SK-N-SH (cell line): ENCODE results near the gene HELT. TPM values are rescaled to one million over a fixed set of nuclear protein-coding genes. Genes with fewer than 3 reads are reported as not detected.
"Not testable (repeated sequence)": the region's sequence is repeated elsewhere in the genome, so short reads cannot be mapped to it uniquely, and the experiment has no call there.

ENCODE experiments used
- CTCF ChIA-PET: fragments of 300-600, 350-600 bp; formaldehyde crosslinking; extraction: SDS; loops from one replicate; lab custom pipeline; 2021; lab: Yijun Ruan, JAX
- POLR2A ChIA-PET: fragments of 350-600 bp; sonication (Branson Sonifier 250); formaldehyde crosslinking; extraction: SDS; loops from one replicate; lab custom pipeline; 2020; ENCODE audit warnings: antibody characterized with exemption, inconsistent platforms; lab: Yijun Ruan, JAX
- DNase-seq: peaks from one replicate; pipeline ENCODE4 v3.0.0; 2012
- H2AFZ ChIP-seq: fragments of 200-600 bp; sonication (generic); 2 replicates; pipeline ENCODE4 v1.8.1; 2016; ENCODE audit warnings: antibody characterized with exemption, mild to moderate bottlenecking, low read depth
- H3F3A ChIP-seq: fragments of 200-600 bp; sonication (generic); replicated peaks from 2 replicates; pipeline ENCODE3; 2016; ENCODE audit warnings: antibody characterized with exemption, mild to moderate bottlenecking; ENCODE audit not compliant: insufficient read depth
- H3K27ac ChIP-seq, 2 experiments: fragments of 200-500 bp in 1 of 2; fragments of 200-600 bp in 1 of 2; sonication (Bioruptor generic) in 1 of 2; sonication (generic), shearing (Covaris generic) in 1 of 2; 2 replicates each; pipeline versions ENCODE4 v1.5.1 to v1.6.1; 2014 to 2016; ENCODE audit warnings: low read depth in 2 of 2, inconsistent platforms in 1 of 2, low read length in 1 of 2, mild to moderate bottlenecking in 1 of 2, mixed read lengths in 1 of 2
- H3K27me3 ChIP-seq: fragments of 200-600 bp; sonication (generic), shearing (Covaris generic); 2 replicates; pipeline ENCODE4 v1.6.1; 2016; ENCODE audit warnings: mixed run types; ENCODE audit not compliant: insufficient read depth
- H3K36me3 ChIP-seq, 2 experiments: fragments of 200-500 bp in 1 of 2; fragments of 200-600 bp in 1 of 2; sonication (Bioruptor generic) in 1 of 2; sonication (generic) in 1 of 2; replicated peaks in 1 of 2; 2 replicates each; pipeline versions ENCODE3 to v1.5.1; 2014 to 2016; ENCODE audit warnings: low read length in 1 of 2, mild to moderate bottlenecking in 1 of 2; ENCODE audit not compliant: insufficient read depth in 2 of 2, control insufficient read depth in 1 of 2
- H3K4me1 ChIP-seq, 2 experiments: fragments of 200-500 bp in 1 of 2; fragments of 200-600 bp in 1 of 2; sonication (Bioruptor generic) in 1 of 2; sonication (generic), shearing (Covaris generic) in 1 of 2; 2 replicates each; pipeline versions ENCODE4 v1.5.1 to v1.6.1; 2014 to 2016; ENCODE audit warnings: low read depth in 1 of 2, low read length in 1 of 2, mixed run types in 1 of 2; ENCODE audit not compliant: insufficient read depth in 2 of 2, control insufficient read depth in 1 of 2
- H3K4me2 ChIP-seq: fragments of 200-600 bp; sonication (generic), shearing (Covaris generic); 2 replicates; pipeline ENCODE4 v1.6.1; 2017; ENCODE audit warnings: mixed run types
- H3K4me3 ChIP-seq, 2 experiments: fragments of 200-500 bp in 1 of 2; fragments of 200-600 bp in 1 of 2; sonication (Bioruptor generic) in 1 of 2; sonication (generic), shearing (Covaris generic) in 1 of 2; 2 replicates each; pipeline versions ENCODE4 v1.5.1 to v1.8.1; 2014 to 2016; ENCODE audit warnings: low read depth in 2 of 2, inconsistent platforms in 1 of 2, low read length in 1 of 2, mild to moderate bottlenecking in 1 of 2, mixed read lengths in 1 of 2, moderate library complexity in 1 of 2
- H3K79me2 ChIP-seq: fragments of 200-600 bp; sonication (generic); 2 replicates; pipeline ENCODE4 v1.8.1; 2017; ENCODE audit warnings: mild to moderate bottlenecking; ENCODE audit not compliant: insufficient read depth
- H3K9ac ChIP-seq: fragments of 200-600 bp; sonication (generic); 2 replicates; pipeline ENCODE4 v1.6.1; 2017; ENCODE audit warnings: mixed run types
- H3K9me2 ChIP-seq: fragments of 200-600 bp; sonication (generic); 2 replicates; pipeline ENCODE4 v1.6.1; 2017; ENCODE audit warnings: mixed run types
- H3K9me3 ChIP-seq: fragments of 200-600 bp; sonication (generic); 2 replicates; pipeline ENCODE4 v1.6.1; 2017; ENCODE audit warnings: mixed run types, mild to moderate bottlenecking, moderate library complexity
- H4K20me1 ChIP-seq: fragments of 200-600 bp; sonication (generic); 2 replicates; pipeline ENCODE4 v1.6.1; 2017; ENCODE audit warnings: mild to moderate bottlenecking, mixed run types; ENCODE audit not compliant: insufficient read depth
- CHD2 ChIP-seq: fragments of 150-350 bp; IDR thresholded peaks from 2 replicates; pipeline ENCODE4 v1.6.1; 2018; ENCODE audit warnings: low read length; ENCODE audit not compliant: partially characterized antibody
- CTCF ChIP-seq: fragments of 200-600 bp; sonication (generic); IDR thresholded peaks from 2 replicates; pipeline ENCODE4 v1.6.1; 2017; ENCODE audit warnings: antibody characterized with exemption, mild to moderate bottlenecking, moderate library complexity
- EZH2phosphoT487 ChIP-seq: fragments of 200-600 bp; sonication (generic); IDR thresholded peaks from 2 replicates; pipeline ENCODE4 v1.6.1; 2017; ENCODE audit warnings: low read depth, mixed run types, mild to moderate bottlenecking, antibody characterized with exemption, moderate library complexity, borderline replicate concordance
- FOXJ3 ChIP-seq: sonication (generic); formaldehyde crosslinking; IDR thresholded peaks from 2 replicates; pipeline ENCODE4 v1.5.1; 2020; ENCODE audit warnings: mild to moderate bottlenecking, missing genetic modification reagents
- FOXM1 ChIP-seq: IDR thresholded peaks from 2 replicates; pipeline ENCODE4 v1.4.0; 2012; ENCODE audit warnings: low read depth, mild to moderate bottlenecking
- GABPA ChIP-seq: IDR thresholded peaks from 2 replicates; pipeline ENCODE4 v1.4.0; 2012; ENCODE audit warnings: low read depth, mild to moderate bottlenecking
- GATA2 ChIP-seq: sonication (generic); formaldehyde crosslinking; IDR thresholded peaks from 2 replicates; pipeline ENCODE4 v1.5.0; 2020; ENCODE audit warnings: mild to moderate bottlenecking, missing genetic modification reagents
- MAX ChIP-seq: IDR thresholded peaks from 2 replicates; pipeline ENCODE4 v1.4.0; 2012; ENCODE audit warnings: low read depth
- MXI1 ChIP-seq: IDR thresholded peaks from 2 replicates; pipeline ENCODE4 v1.6.1; 2012; ENCODE audit warnings: mild to moderate bottlenecking, low read depth, low read length, improper control_type of control experiment
- NFIC ChIP-seq: IDR thresholded peaks from 2 replicates; pipeline ENCODE4 v1.4.0; 2012; ENCODE audit warnings: borderline replicate concordance
- RAD21 ChIP-seq: IDR thresholded peaks from 2 replicates; pipeline ENCODE4 v1.6.1; 2012; ENCODE audit warnings: mild to moderate bottlenecking, low read length
- RFX5 ChIP-seq: IDR thresholded peaks from 2 replicates; pipeline ENCODE4 v1.6.1; 2012; ENCODE audit warnings: mild to moderate bottlenecking, improper control_type of control experiment, low read length
- RXRA ChIP-seq: IDR thresholded peaks from 2 replicates; pipeline ENCODE4 v1.4.0; 2012; ENCODE audit warnings: low read depth, mild to moderate bottlenecking, borderline replicate concordance
- SMC3 ChIP-seq: IDR thresholded peaks from 2 replicates; pipeline ENCODE4 v1.6.1; 2012; ENCODE audit warnings: low read depth, low read length, improper control_type of control experiment
- TAF1 ChIP-seq: IDR thresholded peaks from 2 replicates; pipeline ENCODE4 v1.6.1; 2012; ENCODE audit warnings: low read depth, mild to moderate bottlenecking, low read length, moderate library complexity, borderline replicate concordance
- TCF12 ChIP-seq: IDR thresholded peaks from 2 replicates; pipeline ENCODE4 v1.4.0; 2012
- TEAD4 ChIP-seq: IDR thresholded peaks from 2 replicates; pipeline ENCODE4 v1.4.0; 2012; ENCODE audit warnings: mild to moderate bottlenecking, borderline replicate concordance; ENCODE audit not compliant: insufficient read depth
- USF1 ChIP-seq: IDR thresholded peaks from 2 replicates; pipeline ENCODE4 v1.4.0; 2012; ENCODE audit warnings: low read depth, borderline replicate concordance
- USF2 ChIP-seq: fragments of 150-350 bp; IDR thresholded peaks from 2 replicates; pipeline ENCODE4 v1.6.1; 2017; ENCODE audit warnings: antibody characterized with exemption, low read length, low read depth, borderline replicate concordance
- YY1 ChIP-seq: IDR thresholded peaks from 2 replicates; pipeline ENCODE4 v1.4.0; 2012; ENCODE audit warnings: low read depth, mild to moderate bottlenecking
- WGBS: methylation state at CpG from one replicate; pipeline ENCODE4 v1.1.6; 2017; ENCODE audit warnings: low lambda C conversion rate; 5-methylcytosine and 5-hydroxymethylcytosine counted together
- polyA plus RNA-seq, 3 experiments: library from polyadenylated mRNA; depleted of rRNA; stranded (reverse); fragments of >200 nt; gene quantifications; 2 replicates each; pipeline ENCODE4 v1.2.3, GENCODE V29; 2012

Gene HELT
- polyA plus RNA-seq, 1 of the 3 experiments (the other 2 are of a cell fraction): not detected

- TF ChIP-seq CTCF (peak; percentile 92), GATA2 (CRISPR knock-in tag) (no peak), RAD21 (peak; percentile 89)
Measured at GRCh38 chr4:185039508-185040273, 21.4 kb downstream of the HELT start (continued).

GRCh38 chr4:185040523-185040922 lies 22.2 kb downstream of the HELT start:
- Histone ChIP-seq H3K27me3 (no peaks in the 10 kb centered on the region), H3K9ac (no peak overlapping the region), H4K20me1 (no peaks in the 10 kb centered on the region), H3K4me3 (no peak overlapping the region), H2AFZ (no peak overlapping the region), H3F3A (no peaks in the 10 kb centered on the region), H3K4me2 (no peak overlapping the region), H3K27ac (no peak overlapping the region), H3K79me2 (no peaks in the 10 kb centered on the region), H3K9me2 (no peaks in the 10 kb centered on the region), H3K4me1 (peaks cover 0 to 2% of the 10 kb centered on the region in 2 experiments; a peak in 1 of 4 replicates), H3K9me3 (no peaks in the 10 kb centered on the region), H3K36me3 (no peaks in the 10 kb centered on the region)
- POLR2A ChIA-PET: no interaction called here
- TF ChIP-seq MAX (no peak), CHD2 (no peak), GABPA (no peak), EZH2phosphoT487 (no peak), TCF12 (no peak), YY1 (no peak), GATA2 (CRISPR knock-in tag) (no peak), USF2 (no peak), USF1 (no peak), NFIC (no peak), RXRA (no peak), SMC3 (no peak), RFX5 (no peak), FOXM1 (no peak), TAF1 (no peak), FOXJ3 (CRISPR knock-in tag) (no peak), MXI1 (no peak), TEAD4 (no peak)
- CTCF ChIA-PET: interaction anchor here (1.0 to 9.2 kb wide), 22 partner anchors 9 to 997 kb away, joined by 3 to 157 read pairs (median 5); no protein-coding TSS in a partner anchor
- no peak for DNase-seq
- WGBS: 73% methylated on average over 5 of the region's 5 CpGs

GRCh38 chr4:185050286-185050685 lies 32.0 kb downstream of the HELT start:
- DNase-seq, H2AFZ ChIP-seq, H3K4me3 ChIP-seq, H3K79me2 ChIP-seq, H3K4me1 ChIP-seq, POLR2A ChIA-PET, H3K27ac ChIP-seq, H3K36me3 ChIP-seq, H3K27me3 ChIP-seq, H3K9me3 ChIP-seq, H4K20me1 ChIP-seq, H3K9me2 ChIP-seq, H3K4me2 ChIP-seq, H3K9ac ChIP-seq, H3F3A ChIP-seq: not testable (repeated sequence)
- WGBS: 46% methylated on average over 6 of the region's 6 CpGs
- CTCF ChIA-PET: interaction anchor here (0.7 to 2.2 kb wide), 3 partner anchors 11 to 132 kb away, joined by 3 to 8 read pairs (median 3); no protein-coding TSS in a partner anchor
